Measurements from ENCODE around the gene SPAG6. TPM values are rescaled to one million over a fixed set of nuclear protein-coding genes. Genes with fewer than 3 reads are reported as not detected.

The SPAG6 gene
- total RNA-seq (2013) = 0.17 TPM
- polyA plus RNA-seq (under 1 TPM in 2 of 3 donors, not detected in 1; 0.11 to 0.13 TPM), polyA minus RNA-seq (0.14 TPM in 1 of 2 replicates, not detected in the other), total RNA-seq (0.06 to 3.1 (median 0.49) reads per million in 11 experiments)

GRCh38 chr10:22345301-22346095 is at the start of gene SPAG6:
Gene SPAG6 (plus strand): TSS chr10:22345496. CDS start chr10:22345612, 116 bp downstream.
- peak within 1 kb of the TSS; percentile 78 for H3K4me2 ChIP-seq (replicated peaks; ENCODE audit: extremely low read depth, low read length, poor library complexity, severe bottlenecking)
- Mint-ChIP-seq H3K4me3 (peak within 1 kb of the TSS; percentile 69 to 87), H3K27me3 (ENCODE audit: low read depth in 3 of 3) (peaks cover 67 to 76% (median 73%) of the 10 kb centered on the region in 3 donors), H3K4me1 (peaks cover 23% of the 10 kb centered on the region), H3K27ac (peak within 1 kb of the TSS in 6 of 7 donors; percentile 10 to 80 (median 63)), H3K9me3 (peaks cover 4 to 28% (median 21%) of the 10 kb centered on the region in 7 donors), H3K36me3 (peaks cover 0 to 21% of the 10 kb centered on the region in 2 donors)
- H3K9me3 ChIP-seq (replicated peaks in 1 of 2; ENCODE audit: control insufficient read depth in 1 of 2, insufficient read depth in 1 of 2, low read length in 2 of 2) = peaks cover 4 to 32% of the 10 kb centered on the region in 2 donors
- peak within 1 kb of the TSS; percentile 80 for H2AFZ ChIP-seq (ENCODE audit: insufficient read depth, low read depth, low read length, poor library complexity, severe bottlenecking)
- no peaks in the 10 kb centered on the region for H3K36me3 ChIP-seq (replicated peaks in 1 of 2; ENCODE audit: control insufficient read depth in 1 of 2, insufficient read depth in 2 of 2, low read length in 2 of 2)
- TF ChIP-seq CTCF (IDR thresholded peaks at IDR 0.05) = no peak
- H3K9ac ChIP-seq (ENCODE audit: insufficient read depth, low read length, poor library complexity, severe bottlenecking) = peak within 1 kb of the TSS; percentile 37
- peaks cover 62 to 85% of the 10 kb centered on the region in 2 donors for H3K27me3 ChIP-seq (ENCODE audit: control insufficient read depth in 2 of 2, insufficient read depth in 2 of 2, low read length in 2 of 2)
- H3K79me2 ChIP-seq (ENCODE audit: insufficient read depth, low read length) = no peaks in the 10 kb centered on the region
- DNase-seq = peak; percentile 82 to 94 (median 88)
- H3K4me1 ChIP-seq (ENCODE audit: control insufficient read depth in 1 of 2, insufficient read depth in 2 of 2, low read length in 2 of 2) = peaks cover 18 to 21% of the 10 kb centered on the region in 2 donors
- H3K27ac ChIP-seq (ENCODE audit: low read depth in 1 of 2, low read length in 2 of 2) = no peak within 1 kb of the TSS
- intact Hi-C loops (cut with micrococcal nuclease) = loop anchor here (10.0 kb wide), 3 partner anchors 89 to 831 kb away; partner anchors contain the start of gene DNAJC1 (in 1 of the 2)
- no peaks in the 10 kb centered on the region for H4K20me1 ChIP-seq (ENCODE audit: insufficient read depth, low read length)
- WGBS (ENCODE audit: insufficient coverage) = 8% methylated on average over 80 of the region's 83 CpGs
- H3K4me3 ChIP-seq (replicated peaks in 1 of 3; ENCODE audit: low read depth in 2 of 3, low read length in 3 of 3) = peak within 1 kb of the TSS; percentile 5 to 69 (median 41)

GRCh38 chr10:22301193-22301592 is 44.1 kb upstream of the SPAG6 start:
- Mint-ChIP-seq H3K27ac (no peak overlapping the region), H3K27me3 (ENCODE audit: low read depth in 3 of 3) (peaks cover 0 to 2% (median 0%) of the 10 kb centered on the region in 3 donors), H3K4me1 (no peaks in the 10 kb centered on the region), H3K9me3 (no peaks in the 10 kb centered on the region), H3K4me3 (no peak overlapping the region), H3K36me3 (no peaks in the 10 kb centered on the region)
- no peak overlapping the region for H3K4me2 ChIP-seq (replicated peaks; ENCODE audit: extremely low read depth, low read length, poor library complexity, severe bottlenecking)
- WGBS (ENCODE audit: insufficient coverage) = 95% methylated on average over 4 of the region's 4 CpGs
- no peaks in the 10 kb centered on the region for H3K79me2 ChIP-seq (ENCODE audit: insufficient read depth, low read length)
- no peaks in the 10 kb centered on the region for H4K20me1 ChIP-seq (ENCODE audit: insufficient read depth, low read length)
- H3K4me3 ChIP-seq (replicated peaks in 1 of 3; ENCODE audit: low read depth in 2 of 3, low read length in 3 of 3) = no peak overlapping the region
- H3K9ac ChIP-seq (ENCODE audit: insufficient read depth, low read length, poor library complexity, severe bottlenecking) = no peak overlapping the region
- no peaks in the 10 kb centered on the region for H3K27me3 ChIP-seq (ENCODE audit: control insufficient read depth in 2 of 2, insufficient read depth in 2 of 2, low read length in 2 of 2)
- H3K36me3 ChIP-seq (replicated peaks in 1 of 2; ENCODE audit: control insufficient read depth in 1 of 2, insufficient read depth in 2 of 2, low read length in 2 of 2) = no peaks in the 10 kb centered on the region
- H3K27ac ChIP-seq (ENCODE audit: low read depth in 1 of 2, low read length in 2 of 2) = no peak overlapping the region
- H3K4me1 ChIP-seq (ENCODE audit: control insufficient read depth in 1 of 2, insufficient read depth in 2 of 2, low read length in 2 of 2) = no peaks in the 10 kb centered on the region
- no peak for DNase-seq
- no peaks in the 10 kb centered on the region for H3K9me3 ChIP-seq (replicated peaks in 1 of 2; ENCODE audit: control insufficient read depth in 1 of 2, insufficient read depth in 1 of 2, low read length in 2 of 2)
- H2AFZ ChIP-seq (ENCODE audit: insufficient read depth, low read depth, low read length, poor library complexity, severe bottlenecking) = no peak overlapping the region
- no peak for TF ChIP-seq CTCF (IDR thresholded peaks at IDR 0.05)
- intact Hi-C loops (cut with micrococcal nuclease) = no loop called here

All from CD14-positive monocyte (primary cell).